ENCODE measurements around the gene GAS7.

DNA sequence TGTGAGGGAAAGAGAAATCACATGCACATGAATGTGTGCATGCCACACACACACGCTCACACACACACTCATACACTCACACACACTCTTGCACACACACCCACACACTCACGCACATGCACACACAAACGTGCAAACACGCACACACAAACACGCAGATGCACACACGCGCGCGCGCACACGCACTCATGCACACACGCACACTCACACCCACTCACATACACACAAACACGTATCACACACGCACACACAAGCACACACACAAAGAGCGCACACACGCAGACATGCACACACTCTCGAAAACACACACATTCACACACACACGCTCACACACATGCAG lies 72.2 kb downstream of the GAS7 start:
- TF ChIP-seq EZH2 (IDR thresholded peaks at IDR 0.05; ENCODE audit: borderline replicate concordance, low read depth, low read length) (no peak), GATA2 (CRISPR knock-in tag; IDR thresholded peaks at IDR 0.05) (no peak), RNF2 (IDR thresholded peaks at IDR 0.05) (no peak), GABPA (tag; conservative IDR thresholded peaks at IDR 0.05; ENCODE audit: low read depth) (no peak)
- TF ChIP-seq, protein P1, sequence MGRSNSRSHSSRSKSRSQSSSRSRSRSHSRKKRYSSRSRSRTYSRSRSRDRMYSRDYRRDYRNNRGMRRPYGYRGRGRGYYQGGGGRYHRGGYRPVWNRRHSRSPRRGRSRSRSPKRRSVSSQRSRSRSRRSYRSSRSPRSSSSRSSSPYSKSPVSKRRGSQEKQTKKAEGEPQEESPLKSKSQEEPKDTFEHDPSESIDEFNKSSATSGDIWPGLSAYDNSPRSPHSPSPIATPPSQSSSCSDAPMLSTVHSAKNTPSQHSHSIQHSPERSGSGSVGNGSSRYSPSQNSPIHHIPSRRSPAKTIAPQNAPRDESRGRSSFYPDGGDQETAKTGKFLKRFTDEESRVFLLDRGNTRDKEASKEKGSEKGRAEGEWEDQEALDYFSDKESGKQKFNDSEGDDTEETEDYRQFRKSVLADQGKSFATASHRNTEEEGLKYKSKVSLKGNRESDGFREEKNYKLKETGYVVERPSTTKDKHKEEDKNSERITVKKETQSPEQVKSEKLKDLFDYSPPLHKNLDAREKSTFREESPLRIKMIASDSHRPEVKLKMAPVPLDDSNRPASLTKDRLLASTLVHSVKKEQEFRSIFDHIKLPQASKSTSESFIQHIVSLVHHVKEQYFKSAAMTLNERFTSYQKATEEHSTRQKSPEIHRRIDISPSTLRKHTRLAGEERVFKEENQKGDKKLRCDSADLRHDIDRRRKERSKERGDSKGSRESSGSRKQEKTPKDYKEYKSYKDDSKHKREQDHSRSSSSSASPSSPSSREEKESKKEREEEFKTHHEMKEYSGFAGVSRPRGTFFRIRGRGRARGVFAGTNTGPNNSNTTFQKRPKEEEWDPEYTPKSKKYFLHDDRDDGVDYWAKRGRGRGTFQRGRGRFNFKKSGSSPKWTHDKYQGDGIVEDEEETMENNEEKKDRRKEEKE (IDR thresholded peaks at IDR 0.05; ENCODE audit: borderline replicate concordance in 1 of 2, control insufficient read depth in 1 of 2, low read depth in 2 of 2, low read length in 1 of 2) = no peak
